GM19043 (cell line): ENCODE data around the gene PARD6B.
"Not testable (repeated sequence)": the region's sequence is repeated elsewhere in the genome, so short reads cannot be mapped to it uniquely, and the experiment has no call there.

Source experiments
- ATAC-seq: cut with Tn5 transposase; IDR thresholded peaks from one replicate; pipeline ENCODE4 v1.9.1; 2021; ENCODE audit warnings: low read depth; ENCODE audit not compliant: unreplicated experiment

Gene PARD6B

GRCh38 chr20:50701041-50701963, 30.1 kb upstream of the PARD6B start:
- ATAC-seq, result no peak

- ATAC-seq, result not testable (repeated sequence)
Observed at GRCh38 chr20:50703651-50704438, 27.5 kb upstream of the PARD6B start.

GRCh38 chr20:50704514-50704913, 26.9 kb upstream of the PARD6B start:
- no peak for ATAC-seq

GRCh38 chr20:50704971-50705370, 26.4 kb upstream of the PARD6B start:
- ATAC-seq, result no peak

GRCh38 chr20:50708845-50709635, 22.3 kb upstream of the PARD6B start:
- ATAC-seq, result no peak

GRCh38 chr20:50709636-50709973, 21.8 kb upstream of the PARD6B start:
- ATAC-seq, result no peak

- ATAC-seq, result no peak
Observed at GRCh38 chr20:50710492-50711063, 20.8 kb upstream of the PARD6B start.

- no peak for ATAC-seq
Observed at GRCh38 chr20:50711113-50711825, 20.1 kb upstream of the PARD6B start.

GRCh38 chr20:50712771-50713656, 18.4 kb upstream of the PARD6B start:
- ATAC-seq, result no peak

- ATAC-seq, result no peak
Observed at GRCh38 chr20:50713657-50714101, 17.7 kb upstream of the PARD6B start.

- ATAC-seq, result not testable (repeated sequence)
Observed at GRCh38 chr20:50714426-50714825, 17.0 kb upstream of the PARD6B start.

- ATAC-seq, result no peak
Observed at GRCh38 chr20:50715694-50716093, 15.7 kb upstream of the PARD6B start.

GRCh38 chr20:50716518-50716917, 14.9 kb upstream of the PARD6B start:
- ATAC-seq, result no peak

- no peak for ATAC-seq
Observed at GRCh38 chr20:50717312-50717711, 14.1 kb upstream of the PARD6B start.

- ATAC-seq, result no peak
Observed at GRCh38 chr20:50717974-50718761, 13.2 kb upstream of the PARD6B start.

- no peak for ATAC-seq
Observed at GRCh38 chr20:50719328-50719727, 12.1 kb upstream of the PARD6B start.

GRCh38 chr20:50720026-50720425, 11.4 kb upstream of the PARD6B start:
- ATAC-seq, result no peak

GRCh38 chr20:50720582-50720981, 10.8 kb upstream of the PARD6B start:
- no peak for ATAC-seq
